Measurements from ENCODE around the gene PYCR2. TPM values are rescaled to one million over a fixed set of nuclear protein-coding genes. Genes with fewer than 3 reads are reported as not detected.
"Not testable (repeated sequence)": the region's sequence is repeated elsewhere in the genome, so short reads cannot be mapped to it uniquely, and the experiment has no call there.

PYCR2 gene
- total RNA-seq, result 126 TPM

DNA sequence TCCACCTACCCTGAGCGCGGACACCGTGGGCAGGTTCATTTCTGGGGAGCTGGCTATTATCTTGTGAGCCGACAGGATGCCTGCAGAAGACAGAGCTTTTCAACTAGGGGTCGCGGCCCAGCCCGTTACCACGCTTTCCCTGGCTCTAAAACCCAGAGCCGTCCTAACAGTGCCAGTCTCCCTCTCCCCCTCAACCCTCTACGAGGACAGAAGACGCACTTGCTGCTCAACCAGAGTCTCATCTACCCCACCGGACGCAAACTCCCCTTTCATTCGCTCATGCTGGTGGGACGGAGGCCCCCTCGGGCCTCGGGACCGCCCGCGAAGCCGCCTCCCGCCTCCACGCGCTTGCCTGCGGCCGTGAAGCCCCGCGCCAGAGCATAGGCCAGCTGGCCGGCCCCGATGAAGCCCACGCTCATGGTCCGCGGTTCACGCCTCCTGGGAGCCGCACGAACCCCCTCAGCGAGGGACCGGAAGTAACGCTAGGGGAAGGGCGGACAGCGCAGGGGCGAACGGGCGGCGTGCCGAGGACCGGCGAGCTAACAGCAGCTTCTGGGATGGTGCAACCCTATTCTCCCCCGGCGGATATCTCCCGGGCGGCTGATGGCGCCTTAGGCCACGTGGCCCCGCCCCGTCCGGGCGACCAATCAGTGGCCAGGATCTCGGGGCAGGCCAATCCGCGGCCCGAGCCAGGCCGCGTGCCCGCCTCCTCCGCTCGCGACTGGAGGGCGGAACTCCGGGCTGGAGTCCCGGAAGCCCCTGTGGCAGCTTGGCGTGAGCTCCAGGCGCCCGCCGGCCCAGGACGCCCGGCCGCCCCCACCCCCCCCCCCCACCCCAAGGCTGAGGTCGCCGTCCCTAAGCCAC lies at the start of gene PYCR2:
PYCR2 (minus strand) TSS at position 559 of the 864 bp plus-strand sequence; CDS start at position 419, 140 bp downstream.
- peak within 1 kb of the TSS; percentile 80 to 84 for H3K4me3 ChIP-seq
- peaks cover 10 to 20% of the 10 kb centered on the region in 2 donors for H3K36me3 ChIP-seq
- peaks cover 6 to 19% of the 10 kb centered on the region in 2 donors for H3K4me1 ChIP-seq
- intact Hi-C loops (cut with DNase I), result loop anchor here (5.0 to 10.0 kb wide), 3 partner anchors 263 to 497 kb away; partner anchors contain the start of genes ACBD3, ENAH and LBR
- peak; percentile 87 to 98 for DNase-seq (ENCODE audit: low spot score in 2 of 2)
- no peaks in the 10 kb centered on the region for H3K9me3 ChIP-seq
- H3K27ac ChIP-seq, result peak within 1 kb of the TSS; percentile 85 to 95
- TF ChIP-seq, protein P1, sequence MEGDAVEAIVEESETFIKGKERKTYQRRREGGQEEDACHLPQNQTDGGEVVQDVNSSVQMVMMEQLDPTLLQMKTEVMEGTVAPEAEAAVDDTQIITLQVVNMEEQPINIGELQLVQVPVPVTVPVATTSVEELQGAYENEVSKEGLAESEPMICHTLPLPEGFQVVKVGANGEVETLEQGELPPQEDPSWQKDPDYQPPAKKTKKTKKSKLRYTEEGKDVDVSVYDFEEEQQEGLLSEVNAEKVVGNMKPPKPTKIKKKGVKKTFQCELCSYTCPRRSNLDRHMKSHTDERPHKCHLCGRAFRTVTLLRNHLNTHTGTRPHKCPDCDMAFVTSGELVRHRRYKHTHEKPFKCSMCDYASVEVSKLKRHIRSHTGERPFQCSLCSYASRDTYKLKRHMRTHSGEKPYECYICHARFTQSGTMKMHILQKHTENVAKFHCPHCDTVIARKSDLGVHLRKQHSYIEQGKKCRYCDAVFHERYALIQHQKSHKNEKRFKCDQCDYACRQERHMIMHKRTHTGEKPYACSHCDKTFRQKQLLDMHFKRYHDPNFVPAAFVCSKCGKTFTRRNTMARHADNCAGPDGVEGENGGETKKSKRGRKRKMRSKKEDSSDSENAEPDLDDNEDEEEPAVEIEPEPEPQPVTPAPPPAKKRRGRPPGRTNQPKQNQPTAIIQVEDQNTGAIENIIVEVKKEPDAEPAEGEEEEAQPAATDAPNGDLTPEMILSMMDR (IDR thresholded peaks at IDR 0.05), result no peak
- H3K27me3 ChIP-seq, result no peaks in the 10 kb centered on the region

DNA sequence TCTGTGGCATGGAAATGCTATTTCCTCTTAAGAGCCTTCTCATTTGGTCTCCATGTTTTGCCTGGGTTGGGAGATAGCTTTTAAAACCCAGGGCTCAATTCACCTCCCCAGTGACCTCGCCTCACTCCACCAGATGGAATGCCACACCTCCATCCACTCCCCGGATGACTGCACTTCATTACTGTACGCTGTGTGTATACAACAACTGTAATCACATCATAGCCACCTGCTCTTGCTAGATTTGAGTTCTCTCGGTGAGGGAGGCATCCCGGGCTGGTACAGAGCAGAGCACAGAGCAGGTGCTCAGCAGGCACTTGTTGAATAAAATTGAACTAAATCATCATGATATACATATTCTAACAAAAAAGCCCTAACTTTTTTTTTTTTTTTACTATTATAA lies 49.1 kb upstream of the PYCR2 start:
- Histone ChIP-seq H3K4me3 (no peak overlapping the region), H3K36me3 (peaks cover 0 to 13% of the 10 kb centered on the region in 2 donors), H3K4me1 (no peaks in the 10 kb centered on the region), H3K27ac (no peak overlapping the region), H3K9me3 (no peaks in the 10 kb centered on the region), H3K27me3 (no peaks in the 10 kb centered on the region)
- no peak for DNase-seq (ENCODE audit: low spot score in 2 of 2)
- intact Hi-C loops (cut with DNase I), result loop anchor here (10.0 kb wide), 1 partner anchor 648 kb away; no protein-coding TSS in a partner anchor
- TF ChIP-seq, protein P1 (IDR thresholded peaks at IDR 0.05), result no peak

DNA sequence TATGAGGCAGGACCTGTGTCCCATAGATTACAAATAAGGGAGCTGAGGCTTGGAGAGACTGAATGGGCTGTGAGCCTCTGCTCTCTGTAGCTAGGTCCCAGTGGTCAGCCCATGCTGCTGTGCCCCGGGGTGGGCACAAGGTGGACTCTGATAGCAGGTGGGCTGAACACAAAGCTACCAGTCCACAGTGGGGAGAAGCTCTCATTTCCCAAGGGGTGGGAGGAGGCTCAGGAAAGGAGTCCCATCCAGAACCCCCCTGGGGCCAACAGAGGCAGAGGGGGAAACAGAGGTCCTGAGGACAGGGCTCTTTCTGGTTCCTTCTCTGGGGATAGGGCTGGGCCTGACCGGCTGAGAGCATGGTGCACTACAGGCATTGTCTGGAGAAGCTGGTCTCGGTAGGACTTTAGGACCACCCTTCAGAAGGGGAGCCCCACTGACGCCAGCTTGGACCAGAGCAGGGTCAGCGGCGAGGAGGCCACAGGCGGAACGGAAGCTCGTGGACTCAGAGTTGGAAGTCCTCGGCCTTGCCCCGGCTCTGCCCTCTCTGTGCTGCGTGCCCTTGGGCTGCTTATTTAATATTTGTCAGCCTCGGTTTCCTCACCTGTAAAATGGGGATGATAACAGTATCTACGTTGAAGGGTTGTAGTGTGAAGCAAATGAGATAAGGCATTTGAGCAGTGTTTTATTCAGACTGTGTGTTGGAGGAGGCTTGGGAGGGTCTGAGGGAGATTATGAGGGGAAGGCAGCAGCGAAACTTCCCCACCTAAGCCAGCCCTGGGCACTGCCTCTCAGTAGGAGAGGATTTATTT lies 48.5 kb upstream of the PYCR2 start:
- Histone ChIP-seq H3K4me1 (no peaks in the 10 kb centered on the region), H3K9me3 (no peaks in the 10 kb centered on the region), H3K36me3 (peaks cover 0 to 9% of the 10 kb centered on the region in 2 donors), H3K27ac (no peak overlapping the region), H3K27me3 (no peaks in the 10 kb centered on the region), H3K4me3 (no peak overlapping the region)
- TF ChIP-seq, protein P1 (IDR thresholded peaks at IDR 0.05), result no peak
- DNase-seq (ENCODE audit: low spot score in 2 of 2), result no peak
- intact Hi-C loops (cut with DNase I), result loop anchor here (10.0 kb wide), 1 partner anchor 648 kb away; no protein-coding TSS in a partner anchor

DNA sequence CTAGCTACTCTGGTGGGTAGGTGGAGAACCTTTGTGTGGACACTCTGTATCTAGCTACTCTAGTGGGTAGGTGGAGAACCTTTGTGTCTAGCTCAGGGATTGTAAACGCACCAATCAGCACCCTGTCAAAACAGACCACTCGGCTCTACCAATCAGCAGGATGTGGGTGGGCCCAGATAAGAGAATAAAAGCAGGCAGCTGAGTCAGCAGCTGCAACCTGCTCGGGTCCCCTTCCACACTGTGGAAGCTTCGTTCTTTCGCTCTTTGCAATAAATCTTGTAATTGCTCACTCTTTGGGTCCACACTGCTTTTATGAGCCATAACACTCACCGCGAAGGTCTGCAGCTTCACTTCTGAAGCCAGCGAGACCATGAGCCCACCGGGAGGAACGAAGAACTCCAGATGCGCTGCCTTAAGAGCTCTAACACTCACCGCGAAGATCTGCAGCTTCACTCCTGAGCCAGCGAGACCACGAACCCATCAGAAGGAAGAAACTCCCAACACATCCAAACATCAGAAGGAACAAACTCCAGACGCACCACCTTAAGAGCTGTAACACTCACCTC lies 46.6 kb upstream of the PYCR2 start:
- intact Hi-C loops (cut with DNase I), result loop anchor here (10.0 kb wide), 1 partner anchor 646 kb away; no protein-coding TSS in a partner anchor
- H3K4me3 ChIP-seq; H3K9me3 ChIP-seq; DNase-seq (ENCODE audit: low spot score in 2 of 2); H3K36me3 ChIP-seq; H3K27me3 ChIP-seq; H3K27ac ChIP-seq; H3K4me1 ChIP-seq: not testable (repeated sequence)

DNA sequence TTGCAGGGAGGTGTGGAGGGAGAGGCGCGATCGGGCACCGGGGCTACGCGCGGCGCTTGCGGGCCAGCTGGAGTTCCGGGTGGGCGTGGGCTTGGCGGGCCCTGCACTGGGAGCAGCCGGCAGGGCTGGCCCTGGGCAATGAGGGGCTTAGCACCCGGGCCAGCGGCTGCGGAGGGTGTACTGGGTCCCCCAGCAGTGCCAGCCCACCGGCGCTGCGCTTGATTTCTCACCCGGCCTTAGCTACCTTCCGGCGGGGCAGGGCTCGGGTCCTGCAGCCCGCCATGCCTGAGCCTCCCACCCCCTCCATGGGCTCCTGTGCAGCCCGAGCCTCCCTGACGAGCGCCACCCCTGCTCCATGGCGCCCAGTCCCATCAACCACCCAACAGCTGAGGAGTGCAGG lies 45.7 kb upstream of the PYCR2 start:
- not testable (repeated sequence) for H3K4me1 ChIP-seq; H3K27me3 ChIP-seq; H3K9me3 ChIP-seq; H3K27ac ChIP-seq; H3K4me3 ChIP-seq; H3K36me3 ChIP-seq; DNase-seq (ENCODE audit: low spot score in 2 of 2)
- intact Hi-C loops (cut with DNase I), result loop anchor here (10.0 kb wide), 1 partner anchor 645 kb away; no protein-coding TSS in a partner anchor

DNA sequence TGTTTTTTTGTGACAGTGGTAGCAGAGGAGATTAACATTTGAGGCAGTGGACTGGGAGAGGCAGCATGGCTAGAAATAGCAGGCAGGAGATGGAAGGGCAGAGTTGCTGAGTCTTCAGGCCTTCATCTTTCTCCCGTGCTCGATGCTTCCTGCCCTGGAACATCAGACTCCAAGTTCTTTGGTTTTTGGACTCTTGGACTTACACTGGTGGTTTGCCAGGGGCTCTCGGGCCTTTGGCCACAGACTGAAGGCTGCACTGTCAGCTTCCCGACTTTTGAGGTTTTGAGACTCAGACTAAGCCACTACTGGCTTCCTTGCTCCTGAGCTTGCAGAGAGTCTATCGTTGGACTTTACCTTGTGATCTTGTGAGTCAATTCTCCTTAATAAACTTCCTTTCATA lies 41.2 kb upstream of the PYCR2 start:
- no peaks in the 10 kb centered on the region for H3K27me3 ChIP-seq
- no peaks in the 10 kb centered on the region for H3K9me3 ChIP-seq
- no peak overlapping the region for H3K27ac ChIP-seq
- no peak for DNase-seq (ENCODE audit: low spot score in 2 of 2)
- no peak overlapping the region for H3K4me3 ChIP-seq
- no peaks in the 10 kb centered on the region for H3K36me3 ChIP-seq
- intact Hi-C loops (cut with DNase I), result no loop called here
- no peaks in the 10 kb centered on the region for H3K4me1 ChIP-seq
- TF ChIP-seq, protein P1 (IDR thresholded peaks at IDR 0.05), result no peak

Measured in ascending aorta (tissue), 2 donors.